ENCODE data around the gene SPTB.

The SPTB gene

DNA sequence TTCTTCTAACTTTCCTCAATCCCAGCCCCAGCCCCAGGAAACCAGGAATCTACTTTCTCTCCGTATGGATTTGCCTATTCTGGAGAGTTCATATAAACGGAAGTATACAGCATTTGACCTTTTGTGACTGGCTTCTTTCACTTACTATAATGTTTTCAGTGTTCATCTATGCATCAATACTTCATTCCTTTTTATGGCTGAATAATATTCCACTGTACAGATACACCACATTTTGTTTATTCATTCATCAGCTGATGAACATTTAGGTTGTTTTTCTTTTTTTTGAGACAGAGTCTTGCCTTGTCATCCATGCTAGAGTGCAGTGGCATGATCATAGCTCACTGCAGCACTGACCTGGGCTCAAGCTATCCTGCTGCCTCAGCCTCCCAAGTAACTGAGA, 179.4 kb downstream of the SPTB start:
- in situ Hi-C loops (cut with MboI; ENCODE audit: low sequenced_read_pairs), result no loop called here

- in situ Hi-C loops (cut with MboI; ENCODE audit: low sequenced_read_pairs), result no loop called here
These were observed 180.8 kb downstream of the SPTB start for GRCh38 chr14:64698903-64699302.

- in situ Hi-C loops (cut with MboI; ENCODE audit: low sequenced_read_pairs), result no loop called here
These were observed 183.3 kb downstream of the SPTB start for GRCh38 chr14:64696355-64696857.
